GM12892 (cell line): ENCODE measurements around the gene CDKL4.

Source experiments
- POLR2A ChIP-seq: IDR thresholded peaks from 2 replicates; pipeline ENCODE4 v1.6.1; 2011; ENCODE audit warnings: low read depth, low read length, control low read depth
- POLR2AphosphoS5 ChIP-seq: IDR thresholded peaks from 2 replicates; pipeline ENCODE4 v1.6.1; 2011; ENCODE audit warnings: low read depth, low read length, control low read depth
- TAF1 ChIP-seq: IDR thresholded peaks from 2 replicates; pipeline ENCODE4 v1.6.1; 2011; ENCODE audit warnings: low read depth, mild to moderate bottlenecking, control low read depth, low read length, borderline replicate concordance

- TF ChIP-seq POLR2AphosphoS5 (no peak), POLR2A (no peak), TAF1 (no peak)
Measured at GRCh38 chr2:39202639-39203369, 41.0 kb downstream of the CDKL4 start.
